GM21576 (cell line): ENCODE data around the gene TRPM1.

Source experiments
- ATAC-seq: cut with Tn5 transposase; IDR thresholded peaks from one replicate; pipeline ENCODE4 v1.9.1; 2021; ENCODE audit warnings: mild to moderate bottlenecking, moderate library complexity; ENCODE audit not compliant: unreplicated experiment

Gene TRPM1

GRCh38 chr15:31101262-31102038, at the start of gene TRPM1:
TSS of gene TRPM1 (minus strand) at chr15:31101725. CDS start at chr15:31081355, 20,370 bp downstream.
- no peak for ATAC-seq

- ATAC-seq = no peak
These were observed 49.3 kb upstream of the TRPM1 start for GRCh38 chr15:31150732-31151231.

GRCh38 chr15:31149987-31150386, 48.5 kb upstream of the TRPM1 start:
- no peak for ATAC-seq

DNA sequence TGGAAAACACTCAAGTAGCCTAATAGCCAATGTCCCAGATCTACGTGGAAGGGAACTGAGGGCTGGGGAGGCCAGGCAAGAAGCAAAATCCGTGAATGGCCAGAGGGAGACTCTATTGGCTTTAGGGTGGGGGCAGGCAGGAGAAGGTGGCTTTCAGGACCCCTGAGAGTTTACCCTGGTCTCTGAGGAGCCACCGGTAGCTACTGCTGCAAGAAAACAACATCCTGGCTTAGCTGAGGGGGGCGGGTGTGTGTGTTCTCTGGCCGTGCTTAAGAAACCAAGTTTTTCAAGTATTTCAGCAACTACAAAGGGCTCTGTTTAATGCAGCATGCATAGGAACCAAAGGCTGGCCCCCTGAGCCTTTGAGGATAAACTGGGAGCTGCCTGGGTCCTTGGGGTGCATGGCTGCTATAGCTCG, 47.6 kb upstream of the TRPM1 start:
- ATAC-seq = no peak

- no peak for ATAC-seq
These were observed 47.0 kb upstream of the TRPM1 start for GRCh38 chr15:31148297-31149087.

DNA sequence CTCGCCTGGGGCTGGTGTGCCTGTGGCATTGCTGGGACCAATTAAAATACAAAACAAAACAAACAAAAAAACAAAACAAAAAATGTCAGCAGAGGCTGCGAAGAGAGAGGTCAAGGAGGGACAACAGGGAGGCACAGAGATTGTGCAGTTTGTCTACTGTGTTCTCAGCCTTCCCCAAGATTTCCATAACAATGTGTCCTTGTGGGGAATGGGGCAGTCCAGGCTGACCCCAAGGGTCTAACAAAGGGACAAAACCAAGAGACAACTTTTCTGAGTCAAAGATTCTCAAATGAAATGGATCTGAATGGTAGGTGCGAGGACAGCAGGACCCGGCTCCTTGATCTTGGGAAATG, 46.4 kb upstream of the TRPM1 start:
- no peak for ATAC-seq

- ATAC-seq = no peak
These were observed 45.9 kb upstream of the TRPM1 start for GRCh38 chr15:31147456-31147855.

- ATAC-seq = no peak
These were observed 43.9 kb upstream of the TRPM1 start for GRCh38 chr15:31145271-31145911.

- no peak for ATAC-seq
These were observed 40.3 kb upstream of the TRPM1 start for GRCh38 chr15:31141792-31142191.

DNA sequence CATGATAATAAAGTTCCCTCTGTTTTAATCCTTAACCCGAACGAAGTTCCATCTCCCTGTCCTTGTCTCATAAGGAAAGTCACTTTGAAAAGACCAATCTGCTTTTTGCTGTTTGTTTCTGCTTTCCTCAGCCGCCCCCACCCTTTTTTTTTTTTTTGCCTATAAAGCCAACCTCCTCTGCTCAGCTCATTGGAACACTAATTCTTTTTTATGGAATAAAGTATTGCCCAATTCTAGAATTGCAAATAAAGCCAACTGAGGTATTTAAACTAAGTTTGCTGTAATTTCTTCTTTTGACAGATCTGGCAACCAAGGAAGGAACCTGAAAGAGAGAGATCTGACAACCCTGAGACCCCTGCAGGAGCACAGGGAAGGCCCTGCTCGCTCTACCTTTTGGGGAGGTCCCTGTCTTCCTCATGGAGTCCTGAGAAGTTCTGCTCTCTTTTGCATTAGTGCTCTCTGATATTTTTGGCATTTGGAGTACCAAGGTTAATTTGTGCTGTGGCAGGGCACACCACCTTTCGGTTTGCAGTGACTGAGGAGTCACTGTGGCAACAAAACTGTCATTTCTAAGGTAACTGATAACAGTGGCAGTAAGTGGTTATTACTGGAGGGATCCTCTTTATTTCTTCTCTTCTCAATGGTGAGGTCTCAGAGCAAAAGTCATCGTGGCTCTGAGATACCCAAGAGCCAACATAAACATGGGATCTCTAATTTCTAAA, 35.2 kb upstream of the TRPM1 start:
- ATAC-seq = no peak

DNA sequence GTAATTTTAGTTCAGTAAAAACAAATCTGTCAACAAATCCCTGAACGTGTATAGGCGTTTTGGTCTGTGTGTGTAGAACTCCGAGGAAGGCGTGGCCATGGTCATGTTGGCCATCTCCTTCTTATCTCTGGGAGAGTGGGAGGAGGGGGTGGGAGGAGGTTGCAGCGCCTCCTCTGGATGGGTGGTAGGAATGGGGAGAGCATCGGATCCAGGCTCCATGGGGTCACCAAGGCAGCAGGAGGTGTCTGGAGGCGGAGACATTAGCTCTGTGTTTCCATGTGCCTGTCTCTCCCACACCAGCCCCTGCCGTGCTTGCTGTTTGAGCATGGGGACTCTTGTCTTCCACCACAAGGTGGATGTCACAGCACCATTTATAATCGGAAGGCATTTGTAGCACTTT, 34.5 kb upstream of the TRPM1 start:
- ATAC-seq = no peak

DNA sequence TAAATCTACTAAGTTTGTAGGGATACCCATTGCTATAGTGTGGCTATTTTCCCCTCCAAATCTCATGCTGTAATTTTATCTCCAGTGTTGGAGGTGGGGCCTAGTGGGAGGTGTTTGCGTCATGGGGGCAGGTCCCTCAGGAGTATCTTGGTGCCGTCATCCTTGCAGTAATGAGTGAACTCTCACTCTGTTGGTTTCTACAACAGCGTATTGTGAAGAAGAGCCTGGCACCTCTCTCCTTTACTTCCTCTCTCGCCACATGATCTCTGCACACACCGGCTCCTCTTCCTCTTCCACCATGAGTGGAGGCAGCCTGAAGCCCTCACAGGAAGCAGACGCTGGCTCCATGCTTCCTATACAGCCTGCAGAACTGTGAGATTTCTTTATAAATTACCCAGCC, 34.0 kb upstream of the TRPM1 start:
- no peak for ATAC-seq

- no peak for ATAC-seq
These were observed 32.4 kb upstream of the TRPM1 start for GRCh38 chr15:31133890-31134289.

DNA sequence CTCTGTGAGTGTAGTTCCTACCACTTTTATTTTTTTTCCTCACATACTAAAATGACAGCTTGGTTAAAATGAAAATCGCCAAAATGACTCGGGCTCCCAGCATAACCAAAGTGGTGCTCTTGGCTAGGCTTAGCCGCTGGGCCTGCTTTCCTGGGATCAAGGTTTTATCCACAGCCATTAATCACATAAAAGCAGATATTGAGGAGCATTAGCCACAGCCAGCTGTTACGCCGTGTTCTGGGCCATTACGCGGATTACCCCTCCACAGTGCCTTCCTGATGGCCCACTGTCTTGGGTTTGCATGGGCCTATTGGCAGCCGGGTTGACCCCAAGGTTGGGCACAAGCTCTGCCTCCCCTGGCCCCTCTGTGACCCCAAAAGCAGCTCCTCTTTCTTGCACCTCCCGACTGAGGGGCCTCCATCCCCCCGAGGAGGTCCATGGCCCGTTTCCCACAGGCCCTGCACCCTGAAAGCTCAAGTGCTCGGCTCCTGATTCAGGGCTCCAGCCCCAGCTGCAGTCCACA, 30.4 kb upstream of the TRPM1 start:
- no peak for ATAC-seq

- ATAC-seq = no peak
These were observed 29.2 kb upstream of the TRPM1 start for GRCh38 chr15:31130576-31131237.

- no peak for ATAC-seq
These were observed 28.3 kb upstream of the TRPM1 start for GRCh38 chr15:31129769-31130303.

DNA sequence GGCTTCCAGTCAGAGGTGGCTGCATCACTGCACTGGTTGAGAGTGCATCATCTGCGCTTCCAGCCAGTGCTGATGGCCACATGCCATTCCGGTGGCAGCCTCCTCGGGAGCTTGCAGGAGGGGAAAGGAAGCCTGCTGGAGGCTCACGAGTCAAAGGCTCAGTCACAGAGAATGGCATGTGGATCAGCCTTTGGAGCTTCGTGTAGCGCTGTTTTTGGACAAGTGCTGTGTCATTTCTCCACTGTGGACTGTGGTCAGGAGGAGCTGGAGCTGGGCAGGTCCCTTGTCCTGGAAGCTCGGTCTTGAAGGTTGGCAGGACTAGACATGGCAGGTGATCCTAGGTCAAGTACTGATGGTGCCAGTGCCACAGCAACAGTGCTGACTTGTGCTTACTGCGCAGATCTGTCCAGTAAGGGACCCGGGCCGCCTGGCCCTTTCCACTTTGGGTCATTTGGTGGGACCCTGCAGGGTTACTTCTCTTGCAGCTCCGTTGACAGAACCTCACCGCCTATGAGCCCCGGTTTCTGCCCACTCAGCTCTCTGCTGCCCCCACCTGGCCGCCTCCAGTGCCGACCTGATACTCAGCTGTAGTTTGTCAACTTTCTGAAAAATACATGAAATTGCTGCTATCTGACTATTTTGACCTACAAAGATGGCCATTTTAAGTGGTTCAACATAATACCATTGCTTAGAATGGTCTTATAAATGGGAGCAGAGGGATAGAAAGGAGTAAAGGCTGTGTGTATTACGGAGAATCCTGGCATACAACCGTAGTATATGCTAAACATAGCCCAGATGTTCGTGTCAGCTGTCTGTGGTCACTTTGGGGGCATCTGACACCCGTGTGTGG, 27.6 kb upstream of the TRPM1 start:
- no peak for ATAC-seq

- no peak for ATAC-seq
These were observed 27.0 kb upstream of the TRPM1 start for GRCh38 chr15:31128477-31128876.
